BJ (cell line): ENCODE data around the gene DHX58. TPM values are rescaled to one million over a fixed set of nuclear protein-coding genes. Genes with fewer than 3 reads are reported as not detected.

Experiments
- CTCF ChIA-PET: fragments of 350-600 bp; formaldehyde crosslinking; extraction: SDS; loops from one replicate; lab custom pipeline; 2021; ENCODE audit warnings: antibody characterized with exemption, inconsistent platforms; lab: Yijun Ruan, JAX
- POLR2A ChIA-PET: fragments of 300-600 bp; sonication (Branson Sonifier 250); formaldehyde crosslinking; extraction: SDS; loops from one replicate; lab custom pipeline; 2021; ENCODE audit warnings: antibody characterized with exemption; lab: Charles Lee
- DNase-seq: peaks from one replicate; pipeline ENCODE4 v3.0.0-alpha.2; 2011; ENCODE audit warnings: low read depth
- H3K27me3 ChIP-seq: 2 replicates; pipeline ENCODE4 v1.6.0; 2011; ENCODE audit warnings: low read length; ENCODE audit not compliant: control insufficient read depth, insufficient read depth
- H3K36me3 ChIP-seq: 2 replicates; pipeline ENCODE4 v1.5.1; 2011; ENCODE audit warnings: low read length; ENCODE audit not compliant: control insufficient read depth, insufficient read depth
- H3K4me3 ChIP-seq: 2 replicates; pipeline ENCODE4 v1.5.1; 2011; ENCODE audit warnings: low read depth, mild to moderate bottlenecking, control low read depth, low read length
- CTCF ChIP-seq: IDR thresholded peaks from 2 replicates; pipeline ENCODE4 v1.5.1; 2011; ENCODE audit warnings: low read depth, mild to moderate bottlenecking, control low read depth, inconsistent platforms, low read length, moderate library complexity; ENCODE audit not compliant: insufficient read depth
- polyA plus RNA-seq: library from polyadenylated mRNA; depleted of rRNA; stranded (reverse); fragments of >200 nt; gene quantifications from 2 replicates; pipeline ENCODE4 v1.2.3, GENCODE V29; 2011

The DHX58 gene
- polyA plus RNA-seq, 1 experiment = 18.0 TPM

- CTCF ChIA-PET = interaction anchor here (1.6 to 8.4 kb wide), 2 partner anchors 9 to 30 kb away, joined by 3 to 46 read pairs; no protein-coding TSS in a partner anchor
- POLR2A ChIA-PET = no interaction called here
- Histone ChIP-seq H3K4me3 (no peak overlapping the region), H3K36me3 (no peaks in the 10 kb centered on the region), H3K27me3 (peaks cover 22% of the 10 kb centered on the region)
- DNase-seq = no peak
- TF ChIP-seq CTCF = no peak
Observed at GRCh38 chr17:42096360-42097111, 16.0 kb downstream of the DHX58 start.

- no peaks in the 10 kb centered on the region for H3K36me3 ChIP-seq
- TF ChIP-seq CTCF = no peak
- POLR2A ChIA-PET = no interaction called here
- no peak for DNase-seq
- CTCF ChIA-PET = interaction anchor here (0.6 to 8.4 kb wide), 2 partner anchors 28 to 37 kb away, joined by 3 to 46 read pairs; no protein-coding TSS in a partner anchor
- no peak overlapping the region for H3K4me3 ChIP-seq
- peaks cover 25% of the 10 kb centered on the region for H3K27me3 ChIP-seq
Observed at GRCh38 chr17:42094375-42095069, 18.0 kb downstream of the DHX58 start.

- no peak for TF ChIP-seq CTCF
- Histone ChIP-seq H3K27me3 (peaks cover 28% of the 10 kb centered on the region), H3K4me3 (no peak overlapping the region), H3K36me3 (no peaks in the 10 kb centered on the region)
- no peak for DNase-seq
- POLR2A ChIA-PET = no interaction called here
- CTCF ChIA-PET = interaction anchor here (0.6 to 2.4 kb wide), 2 partner anchors 25 to 130 kb away, joined by 3 to 10 read pairs; no protein-coding TSS in a partner anchor
Observed at GRCh38 chr17:42092939-42093338, 19.6 kb downstream of the DHX58 start.

GRCh38 chr17:42090964-42091790 is 21.3 kb downstream of the DHX58 start:
- TF ChIP-seq CTCF = no peak
- POLR2A ChIA-PET = no interaction called here
- DNase-seq = no peak
- Histone ChIP-seq H3K27me3 (peaks cover 15% of the 10 kb centered on the region), H3K36me3 (no peaks in the 10 kb centered on the region), H3K4me3 (no peak overlapping the region)
- CTCF ChIA-PET = interaction anchor here (0.9 to 2.4 kb wide), 3 partner anchors 10 to 66 kb away, joined by 3 to 10 read pairs (median 9); no protein-coding TSS in a partner anchor
